Astrocyte (in vitro differentiated cells and primary cell): ENCODE measurements around the gene LMTK2. TPM values are rescaled to one million over a fixed set of nuclear protein-coding genes. Genes with fewer than 3 reads are reported as not detected.
A peak's percentile ranks its signal among the peaks of the same experiment; 100 is the strongest.
"Not testable (repeated sequence)": the region's sequence is repeated elsewhere in the genome, so short reads cannot be mapped to it uniquely, and the experiment has no call there.

ENCODE experiments used
- DNase-seq: peaks from one replicate; pipeline ENCODE4 v3.0.0-alpha.2; 2010; ENCODE audit warnings: low read depth
- FAIRE-seq: peaks from 2 replicates; lab custom pipeline; 2011; peaks lifted over from hg19 to GRCh38; lab: Jason Lieb, UNC
- H2AFZ ChIP-seq: 2 replicates; pipeline ENCODE4 v1.6.0; 2012; ENCODE audit warnings: low read depth, low read length, inconsistent platforms
- H3K27ac ChIP-seq: 2 replicates; pipeline ENCODE4 v1.5.1; 2011; ENCODE audit warnings: low read depth, low read length, inconsistent platforms
- H3K27me3 ChIP-seq: 2 replicates; pipeline ENCODE4 v1.6.0; 2011; ENCODE audit warnings: low read length, inconsistent platforms; ENCODE audit not compliant: insufficient read depth
- H3K36me3 ChIP-seq: 2 replicates; pipeline ENCODE4 v1.5.1; 2011; ENCODE audit warnings: low read length, inconsistent platforms; ENCODE audit not compliant: insufficient read depth
- H3K4me1 ChIP-seq: 2 replicates; pipeline ENCODE4 v1.5.1; 2011; ENCODE audit warnings: low read length, inconsistent platforms; ENCODE audit not compliant: insufficient read depth
- H3K4me2 ChIP-seq: 2 replicates; pipeline ENCODE4 v1.6.0; 2012; ENCODE audit warnings: low read length, inconsistent platforms
- H3K4me3 ChIP-seq: 2 replicates; pipeline ENCODE4 v1.5.1; 2011; ENCODE audit warnings: low read depth, mild to moderate bottlenecking, low read length, inconsistent platforms; ENCODE audit not compliant: insufficient read depth
- H3K79me2 ChIP-seq: 2 replicates; pipeline ENCODE4 v1.6.0; 2012; ENCODE audit warnings: mild to moderate bottlenecking, low read length, inconsistent platforms; ENCODE audit not compliant: insufficient read depth
- H3K9ac ChIP-seq: 2 replicates; pipeline ENCODE4 v1.6.0; 2012; ENCODE audit warnings: mild to moderate bottlenecking, low read length, inconsistent platforms
- H3K9me3 ChIP-seq: 2 replicates; pipeline ENCODE4 v1.5.1; 2012; ENCODE audit warnings: low read depth, mild to moderate bottlenecking, low read length, inconsistent platforms; ENCODE audit not compliant: insufficient read depth
- H4K20me1 ChIP-seq: 2 replicates; pipeline ENCODE4 v1.6.0; 2012; ENCODE audit warnings: low read length, inconsistent platforms; ENCODE audit not compliant: insufficient read depth
- H3K27ac Mint-ChIP-seq: one replicate; pipeline ENCODE4 v1.8.0; 2021; ENCODE audit warnings: mild to moderate bottlenecking, mixed read lengths; ENCODE audit not compliant: unreplicated experiment
- H3K27me3 Mint-ChIP-seq: one replicate; pipeline ENCODE4 v1.8.0; 2021; ENCODE audit warnings: low read depth, mixed read lengths; ENCODE audit not compliant: unreplicated experiment
- H3K36me3 Mint-ChIP-seq: one replicate; pipeline ENCODE4 v1.8.0; 2021; ENCODE audit warnings: low read depth, mixed read lengths; ENCODE audit not compliant: unreplicated experiment
- H3K4me1 Mint-ChIP-seq: one replicate; pipeline ENCODE4 v1.8.0; 2021; ENCODE audit warnings: low read depth, mixed read lengths; ENCODE audit not compliant: unreplicated experiment
- H3K4me3 Mint-ChIP-seq: one replicate; pipeline ENCODE4 v1.8.0; 2021; ENCODE audit warnings: mild to moderate bottlenecking, moderate library complexity, mixed read lengths; ENCODE audit not compliant: unreplicated experiment
- H3K9me3 Mint-ChIP-seq: one replicate; pipeline ENCODE4 v1.8.0; 2021; ENCODE audit warnings: mild to moderate bottlenecking, mixed read lengths; ENCODE audit not compliant: unreplicated experiment
- CTCF ChIP-seq: IDR thresholded peaks from 2 replicates; pipeline ENCODE4 v1.5.1; 2011; ENCODE audit warnings: low read depth, mild to moderate bottlenecking, inconsistent platforms, low read length, moderate library complexity; ENCODE audit not compliant: insufficient read depth
- EZH2 ChIP-seq: IDR thresholded peaks from 2 replicates; pipeline ENCODE4 v1.6.1; 2012; ENCODE audit warnings: mild to moderate bottlenecking, low read length, inconsistent platforms; ENCODE audit not compliant: insufficient read depth
- total RNA-seq: library from RNA; stranded (reverse); gene quantifications from 2 replicates; pipeline ENCODE4 v1.2.1, GENCODE V29; 2021

LMTK2 gene
- total RNA-seq, 1 donor from 2014 or later: 15.2 TPM

- Mint-ChIP-seq H3K36me3 (peaks cover 9% of the 10 kb centered on the region), H3K27ac (no peak overlapping the region), H3K4me3 (no peak overlapping the region), H3K4me1 (peaks cover 5% of the 10 kb centered on the region), H3K27me3 (no peaks in the 10 kb centered on the region), H3K9me3 (no peaks in the 10 kb centered on the region)
- Histone ChIP-seq H3K9me3 (no peaks in the 10 kb centered on the region), H4K20me1 (no peaks in the 10 kb centered on the region), H3K4me2 (peak overlapping the region; percentile 4), H3K27ac (no peak overlapping the region), H3K79me2 (no peaks in the 10 kb centered on the region), H3K27me3 (no peaks in the 10 kb centered on the region), H3K9ac (no peak overlapping the region), H3K4me3 (no peak overlapping the region), H3K4me1 (no peaks in the 10 kb centered on the region), H3K36me3 (no peaks in the 10 kb centered on the region), H2AFZ (no peak overlapping the region)
- no peak for TF ChIP-seq EZH2
- no peak for TF ChIP-seq CTCF
- DNase-seq (no peak), FAIRE-seq (no peak)
These were observed 111.2 kb downstream of the LMTK2 start for GRCh38 chr7:98217623-98218582.

- H3K4me3 ChIP-seq, H3K4me1 Mint-ChIP-seq, DNase-seq, H3K4me2 ChIP-seq, H3K9ac ChIP-seq, H2AFZ ChIP-seq, FAIRE-seq, H3K27ac ChIP-seq, H4K20me1 ChIP-seq, H3K4me1 ChIP-seq, H3K27me3 Mint-ChIP-seq, H3K9me3 Mint-ChIP-seq, H3K9me3 ChIP-seq, H3K36me3 Mint-ChIP-seq, H3K79me2 ChIP-seq, H3K27me3 ChIP-seq, H3K36me3 ChIP-seq: not testable (repeated sequence)
- H3K27ac Mint-ChIP-seq: peak overlapping the region; percentile 0
- H3K4me3 Mint-ChIP-seq: peak overlapping the region; percentile 15
These were observed 112.7 kb downstream of the LMTK2 start for GRCh38 chr7:98219382-98219781.

- Histone ChIP-seq H3K9me3 (no peaks in the 10 kb centered on the region), H3K4me3 (no peak overlapping the region), H3K79me2 (no peaks in the 10 kb centered on the region), H4K20me1 (no peaks in the 10 kb centered on the region), H3K36me3 (no peaks in the 10 kb centered on the region), H3K27me3 (no peaks in the 10 kb centered on the region), H3K9ac (no peak overlapping the region), H3K4me1 (no peaks in the 10 kb centered on the region), H3K4me2 (no peak overlapping the region), H2AFZ (no peak overlapping the region), H3K27ac (no peak overlapping the region)
- Mint-ChIP-seq H3K27me3 (no peaks in the 10 kb centered on the region), H3K27ac (no peak overlapping the region), H3K9me3 (no peaks in the 10 kb centered on the region), H3K4me3 (no peak overlapping the region), H3K36me3 (peaks cover 8% of the 10 kb centered on the region), H3K4me1 (peaks cover 5% of the 10 kb centered on the region)
- FAIRE-seq (no peak), DNase-seq (no peak)
- TF ChIP-seq EZH2: no peak
- no peak for TF ChIP-seq CTCF
These were observed 115.2 kb downstream of the LMTK2 start for GRCh38 chr7:98221611-98222532.
